Measurements from ENCODE around the gene FHOD3.

DNA sequence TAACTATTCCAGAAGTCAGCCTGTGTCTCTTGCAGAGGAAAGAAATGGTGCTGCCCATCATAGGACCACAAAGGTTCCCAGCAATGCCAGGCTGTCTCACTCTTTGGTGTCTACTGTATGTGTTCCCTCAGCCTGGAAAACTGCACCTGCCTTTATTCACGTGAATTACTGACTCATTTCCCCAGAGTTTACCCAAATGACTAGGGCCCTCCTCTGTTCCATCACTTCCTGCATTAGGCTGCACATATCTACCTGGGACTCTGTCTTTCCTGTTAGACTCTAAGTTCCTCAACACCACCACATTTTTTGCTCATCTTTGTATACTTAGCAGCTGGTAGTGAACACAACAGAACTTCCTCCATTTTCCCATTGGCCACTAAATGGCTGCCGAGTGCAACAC is 188.3 kb downstream of the FHOD3 start:
- TF ChIP-seq GATA2 (IDR thresholded peaks at IDR 0.05; ENCODE audit: low read depth, low read length) (no peak), GATA3 (IDR thresholded peaks at IDR 0.05; ENCODE audit: low read depth, low read length) (no peak)

Data from SH-SY5Y (cell line).